Measurements from ENCODE around the gene STK17A.

Gene STK17A

DNA sequence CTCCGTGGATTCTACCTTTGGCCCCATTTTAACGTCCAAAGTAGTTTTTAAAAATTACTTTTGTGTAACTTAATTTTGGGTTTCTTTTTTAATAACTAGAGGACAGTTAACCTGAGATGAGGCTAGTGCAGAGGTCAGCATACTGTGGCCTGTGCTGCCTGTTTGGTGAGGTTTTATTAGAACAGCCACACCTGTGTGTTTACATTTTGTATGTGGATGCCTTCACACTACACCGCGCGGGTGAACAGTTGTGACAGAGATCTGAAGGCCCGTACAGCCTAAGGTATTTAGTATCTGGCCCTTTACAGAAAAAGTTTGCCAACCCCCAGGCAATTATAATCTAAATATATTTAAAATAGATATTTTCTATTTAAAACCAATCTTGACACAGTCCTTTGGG lies 46.9 kb downstream of the STK17A start:
- Histone ChIP-seq H3K4me3 (ENCODE audit: low read depth, low read length) (no peak overlapping the region), H3K27me3 (replicated peaks) (no peaks in the 10 kb centered on the region), H3K36me3 (replicated peaks) (peaks cover 49% of the 10 kb centered on the region), H3K27ac (no peak overlapping the region)
- no peak for DNase-seq
- in situ Hi-C loops (cut with HindIII; ENCODE audit: low pct_ligation_motif_present, low sequenced_read_pairs), result no loop called here
- no peak for TF ChIP-seq CTCF (IDR thresholded peaks at IDR 0.05; ENCODE audit: low read depth, low read length, missing control alignments)

GRCh38 chr7:43630482-43630881 lies 47.6 kb downstream of the STK17A start:
- DNase-seq, result no peak
- no peaks in the 10 kb centered on the region for H3K27me3 ChIP-seq (replicated peaks)
- H3K4me3 ChIP-seq (ENCODE audit: low read depth, low read length), result no peak overlapping the region
- no peak for TF ChIP-seq CTCF (IDR thresholded peaks at IDR 0.05; ENCODE audit: low read depth, low read length, missing control alignments)
- in situ Hi-C loops (cut with HindIII; ENCODE audit: low pct_ligation_motif_present, low sequenced_read_pairs), result no loop called here
- H3K36me3 ChIP-seq (replicated peaks), result peaks cover 49% of the 10 kb centered on the region
- H3K27ac ChIP-seq, result no peak overlapping the region

GRCh38 chr7:43631559-43631958 lies 48.7 kb downstream of the STK17A start:
- H3K36me3 ChIP-seq (replicated peaks), result peaks cover 52% of the 10 kb centered on the region
- no peaks in the 10 kb centered on the region for H3K27me3 ChIP-seq (replicated peaks)
- H3K4me3 ChIP-seq (ENCODE audit: low read depth, low read length), result no peak overlapping the region
- in situ Hi-C loops (cut with HindIII; ENCODE audit: low pct_ligation_motif_present, low sequenced_read_pairs), result no loop called here
- no peak for DNase-seq
- no peak overlapping the region for H3K27ac ChIP-seq
- TF ChIP-seq CTCF (IDR thresholded peaks at IDR 0.05; ENCODE audit: low read depth, low read length, missing control alignments), result no peak

- in situ Hi-C loops (cut with HindIII; ENCODE audit: low pct_ligation_motif_present, low sequenced_read_pairs), result no loop called here
- peaks cover 49% of the 10 kb centered on the region for H3K36me3 ChIP-seq (replicated peaks)
- no peak for DNase-seq
- H3K27me3 ChIP-seq (replicated peaks), result no peaks in the 10 kb centered on the region
- H3K4me3 ChIP-seq (ENCODE audit: low read depth, low read length), result no peak overlapping the region
- H3K27ac ChIP-seq, result no peak overlapping the region
- TF ChIP-seq CTCF (IDR thresholded peaks at IDR 0.05; ENCODE audit: low read depth, low read length, missing control alignments), result no peak
These were observed 49.8 kb downstream of the STK17A start for GRCh38 chr7:43632746-43633145.

DNA sequence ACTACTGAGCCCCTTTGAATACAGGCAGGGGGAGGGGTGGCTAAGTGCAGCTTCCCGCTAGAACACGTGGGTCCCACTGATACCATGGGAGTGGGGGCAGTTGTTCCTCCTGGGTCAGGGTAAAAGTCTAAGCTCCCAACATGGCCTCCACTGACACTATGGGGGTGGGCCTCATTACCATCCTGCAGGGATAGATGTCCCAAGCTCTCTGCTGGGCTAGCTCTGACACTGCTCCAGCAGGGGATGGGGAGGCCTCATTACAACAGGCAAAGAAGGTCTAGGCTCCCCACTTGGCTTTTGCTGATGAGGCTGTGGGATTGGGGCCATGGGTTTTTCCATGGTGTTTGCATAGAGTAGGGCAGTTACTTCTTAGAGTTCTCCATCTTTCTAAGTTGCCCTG lies 51.5 kb downstream of the STK17A start:
- H3K36me3 ChIP-seq (replicated peaks), result peaks cover 50% of the 10 kb centered on the region
- no peak overlapping the region for H3K4me3 ChIP-seq (ENCODE audit: low read depth, low read length)
- DNase-seq, result no peak
- no peak for TF ChIP-seq CTCF (IDR thresholded peaks at IDR 0.05; ENCODE audit: low read depth, low read length, missing control alignments)
- no peak overlapping the region for H3K27ac ChIP-seq
- H3K27me3 ChIP-seq (replicated peaks), result no peaks in the 10 kb centered on the region
- in situ Hi-C loops (cut with HindIII; ENCODE audit: low pct_ligation_motif_present, low sequenced_read_pairs), result no loop called here

- Histone ChIP-seq H3K27me3 (replicated peaks) (no peaks in the 10 kb centered on the region), H3K4me3 (ENCODE audit: low read depth, low read length) (no peak overlapping the region), H3K27ac (no peak overlapping the region), H3K36me3 (replicated peaks) (peaks cover 53% of the 10 kb centered on the region)
- peak; percentile 49 for DNase-seq
- in situ Hi-C loops (cut with HindIII; ENCODE audit: low pct_ligation_motif_present, low sequenced_read_pairs), result no loop called here
- TF ChIP-seq CTCF (IDR thresholded peaks at IDR 0.05; ENCODE audit: low read depth, low read length, missing control alignments), result no peak
These were observed 53.2 kb downstream of the STK17A start for GRCh38 chr7:43636093-43636492.
